Central memory CD4-positive, alpha-beta T cell (primary cell): ENCODE measurements around the gene EFL1.
A peak's percentile ranks its signal among the peaks of the same experiment; 100 is the strongest.
"Not testable (repeated sequence)": the region's sequence is repeated elsewhere in the genome, so short reads cannot be mapped to it uniquely, and the experiment has no call there.

ENCODE experiments used
- DNase-seq: peaks from one replicate; pipeline ENCODE4 v3.0.0; 2022

EFL1 gene

DNA sequence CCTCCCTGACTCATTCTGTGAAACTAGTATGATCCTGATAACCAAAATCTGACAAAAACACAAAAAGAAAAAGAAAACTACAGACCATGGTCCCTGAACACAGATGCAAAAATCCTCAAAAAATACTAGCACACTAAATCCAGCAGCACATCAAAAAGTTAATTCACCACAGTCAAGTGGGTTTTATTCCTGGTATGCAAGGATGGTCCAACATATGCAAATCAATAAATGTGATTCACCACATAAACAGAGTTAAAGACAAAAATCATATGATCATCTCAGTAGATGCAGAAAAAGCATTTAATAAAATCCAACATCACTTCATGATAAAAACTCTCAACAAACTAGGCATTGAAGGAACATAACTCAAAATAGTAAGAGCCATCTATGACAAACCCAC, 12.9 kb upstream of the EFL1 start:
- DNase-seq = no peak

DNA sequence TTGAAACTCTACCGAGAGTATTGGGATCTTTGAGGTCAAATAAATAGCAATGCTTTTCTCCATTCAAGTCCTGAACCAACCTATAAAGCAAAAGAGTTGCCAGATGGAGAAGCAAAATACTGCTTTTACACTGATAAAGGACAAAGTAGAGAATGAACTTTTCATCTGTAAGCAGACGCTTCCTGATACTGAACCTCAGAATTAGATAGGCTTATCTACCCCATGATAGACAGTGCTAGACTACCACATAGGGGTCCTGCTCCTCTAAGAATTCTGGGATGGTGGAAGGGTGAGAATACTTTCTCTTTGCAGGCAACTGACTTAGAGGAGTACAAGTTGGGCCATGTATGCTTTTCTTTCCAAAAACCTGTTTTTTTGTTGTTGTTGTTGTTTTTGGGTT, 9.6 kb upstream of the EFL1 start:
- DNase-seq = no peak

DNA sequence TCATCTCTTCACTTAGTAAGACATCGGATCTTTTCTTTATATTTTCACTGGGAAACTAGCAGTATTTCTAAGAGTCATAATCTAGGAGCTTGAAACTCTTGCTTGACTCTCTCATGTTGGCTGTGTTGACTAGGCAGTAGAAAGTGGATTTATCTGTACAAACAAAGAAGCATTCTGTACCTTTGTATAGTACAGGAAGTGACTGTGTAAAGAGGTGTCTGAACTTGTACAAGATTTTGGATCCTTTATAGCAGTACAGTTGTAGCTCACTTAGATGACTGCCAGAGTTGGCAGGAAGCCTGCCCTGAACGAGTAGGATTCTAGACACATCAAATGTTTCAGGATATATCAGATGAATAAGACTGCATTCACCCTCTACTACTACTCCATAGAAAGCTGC, 5.9 kb upstream of the EFL1 start:
- DNase-seq = not testable (repeated sequence)

DNA sequence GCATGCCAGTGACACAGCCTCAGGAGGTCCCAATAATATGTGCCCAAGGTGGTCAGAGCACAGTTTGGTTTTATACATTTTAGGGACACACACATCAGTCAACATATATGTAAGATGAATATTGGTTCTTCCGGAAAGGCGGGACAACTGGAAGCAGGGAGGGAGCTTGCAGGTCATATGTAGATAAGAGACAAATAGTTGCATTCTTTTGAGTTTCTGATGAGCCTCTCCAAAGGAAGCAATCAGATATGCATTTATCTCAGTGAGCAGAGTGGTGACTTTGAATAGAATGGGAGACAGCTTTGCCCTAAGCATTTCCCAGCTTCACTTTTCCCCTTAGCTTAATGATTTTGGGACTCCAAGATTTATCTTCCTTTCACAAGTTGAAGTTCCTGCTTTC, 4.6 kb upstream of the EFL1 start:
- not testable (repeated sequence) for DNase-seq

DNA sequence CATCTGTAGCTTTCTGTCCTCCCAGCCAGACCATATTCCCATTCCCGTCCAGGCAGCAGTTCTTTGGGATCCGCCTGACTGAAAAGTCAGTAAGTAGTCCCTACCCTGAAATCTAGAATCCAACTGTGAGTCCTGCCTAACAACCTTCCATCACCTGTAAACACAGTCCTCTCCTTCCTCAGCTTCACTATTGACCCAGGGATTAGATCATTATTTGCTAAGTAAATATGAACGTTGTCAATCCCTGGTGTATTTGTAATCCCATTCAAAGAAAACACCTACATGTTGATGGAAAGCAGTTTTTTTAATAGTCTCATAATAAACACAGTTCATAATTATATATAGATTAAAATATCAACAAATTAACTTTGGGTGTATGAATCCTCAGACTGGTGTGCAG, 816 bp upstream of the EFL1 start:
- DNase-seq = no peak

DNA sequence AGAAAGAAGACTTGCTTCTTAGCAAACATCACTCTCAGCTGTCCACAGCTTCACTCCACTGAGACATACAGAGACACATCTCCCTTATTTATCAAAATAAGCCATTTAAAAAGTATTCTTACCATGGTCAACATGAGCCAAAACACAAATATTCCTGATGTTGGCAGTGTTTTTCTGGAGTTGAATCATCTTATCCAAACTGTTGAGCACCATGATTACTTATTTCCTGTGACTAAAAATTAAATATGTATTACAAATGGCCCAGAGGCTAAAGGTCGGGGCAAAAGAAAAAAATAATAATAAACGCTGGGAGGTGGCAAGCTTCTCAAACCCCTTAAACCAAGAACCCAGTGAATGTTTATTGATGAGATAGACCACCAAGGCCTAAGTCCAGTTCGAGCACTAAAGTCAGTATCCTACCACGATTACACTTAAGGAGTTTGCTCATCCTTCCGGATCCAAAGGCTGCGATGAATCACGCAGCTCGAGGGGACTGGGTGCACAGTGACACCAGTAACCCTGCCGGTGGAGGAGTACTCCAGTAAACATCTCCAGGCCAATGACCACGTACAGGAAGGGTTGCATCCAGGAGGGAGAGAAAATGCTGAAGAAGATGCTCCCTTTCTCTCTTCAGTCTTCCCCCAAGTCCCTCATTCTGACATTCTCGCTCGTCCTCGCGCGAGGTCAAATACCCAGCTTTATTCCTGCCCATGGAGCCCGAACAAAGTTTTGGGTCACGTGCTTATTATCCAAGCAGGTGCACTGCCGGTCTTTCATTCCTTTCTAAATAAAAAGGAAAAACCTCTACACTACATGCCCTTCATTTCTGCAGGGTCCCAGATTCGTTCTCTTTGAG, 740 bp downstream of the EFL1 start:
- DNase-seq = not testable (repeated sequence)

DNA sequence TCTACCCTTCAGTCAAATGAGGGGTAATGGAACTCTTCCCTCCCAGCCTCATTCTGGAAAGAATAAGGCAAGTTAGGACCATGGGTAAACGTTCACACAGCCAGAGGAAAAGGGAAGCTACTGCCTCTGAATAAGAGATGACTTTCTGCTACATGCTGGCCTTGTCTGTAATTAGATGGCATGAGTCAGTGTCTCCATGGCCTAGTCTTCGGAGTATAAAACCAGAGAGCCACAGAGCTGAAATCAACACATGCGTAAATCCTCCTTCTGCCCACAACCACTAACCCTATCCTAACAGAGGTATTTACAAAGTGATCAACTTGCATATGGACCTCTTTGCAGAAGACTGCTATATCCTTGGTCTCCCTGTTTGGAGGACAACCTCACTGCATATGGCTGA, 14.3 kb downstream of the EFL1 start:
- not testable (repeated sequence) for DNase-seq

DNA sequence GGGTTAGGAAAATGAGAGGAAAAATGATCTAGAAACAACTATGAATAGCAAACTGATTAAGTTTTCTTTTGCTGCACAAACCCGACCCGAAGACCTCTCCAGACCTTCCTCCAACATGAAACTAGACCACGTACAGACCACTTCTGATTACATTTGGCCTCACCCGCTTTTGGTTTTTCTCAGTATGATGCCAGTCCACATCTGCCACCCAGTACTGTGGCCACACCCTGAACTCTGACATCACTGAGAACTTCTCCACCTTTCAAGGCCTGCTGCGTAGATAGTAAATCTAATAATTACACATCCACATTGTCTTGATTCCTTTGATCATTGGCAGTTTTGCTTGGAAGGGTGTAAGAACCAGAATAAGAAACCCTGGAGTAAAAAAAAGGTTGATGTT, 16.6 kb downstream of the EFL1 start:
- not testable (repeated sequence) for DNase-seq

DNA sequence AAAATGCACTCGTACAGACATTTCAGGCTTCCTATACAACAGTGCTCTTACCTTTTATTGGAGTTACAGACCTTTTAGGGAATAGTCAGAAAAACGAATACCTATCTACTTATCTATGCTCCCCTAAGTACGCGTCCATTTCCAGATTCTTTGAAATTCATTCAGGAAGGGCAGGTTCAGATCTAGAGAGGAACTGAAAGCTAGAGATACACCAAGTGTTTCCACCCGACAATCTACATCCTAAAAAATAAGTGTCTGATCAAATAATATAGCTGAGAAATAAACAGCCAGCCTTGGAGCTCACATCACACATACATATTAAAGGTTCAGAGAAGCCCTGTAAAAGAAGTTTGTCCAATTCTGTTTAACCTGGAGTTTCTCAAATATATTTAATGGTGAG, 18.9 kb downstream of the EFL1 start:
- DNase-seq = not testable (repeated sequence)

DNA sequence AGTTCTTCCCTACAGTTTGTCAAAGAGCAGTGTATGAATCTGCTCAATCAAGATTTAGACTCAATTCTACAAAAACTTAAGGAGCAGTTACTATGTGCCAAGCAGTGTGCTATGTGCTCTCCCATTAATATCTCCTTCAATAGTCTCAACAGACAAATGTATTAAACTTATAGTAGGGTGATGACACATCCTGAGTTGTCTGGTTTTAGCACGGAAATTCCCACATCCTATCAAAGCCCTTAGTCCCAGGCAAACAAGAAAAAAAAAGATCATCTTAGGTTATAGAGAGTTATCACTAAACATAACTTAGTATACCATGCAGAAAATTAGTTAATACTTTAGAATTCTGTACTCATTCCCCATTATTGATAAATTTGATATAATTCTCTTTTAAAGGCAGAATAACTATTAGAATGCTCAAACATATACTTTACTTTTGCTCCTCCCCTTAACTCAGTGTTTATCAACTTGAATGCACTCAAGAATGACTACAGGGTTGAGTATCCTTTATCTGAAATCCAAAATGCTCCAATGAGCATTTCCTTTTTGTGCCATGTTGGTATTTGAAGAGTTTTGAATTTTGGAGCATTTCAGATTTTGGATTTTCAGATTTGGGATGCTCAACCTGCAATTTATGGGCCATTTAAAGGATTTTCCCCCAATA, 20.6 kb downstream of the EFL1 start:
- DNase-seq = not testable (repeated sequence)

DNA sequence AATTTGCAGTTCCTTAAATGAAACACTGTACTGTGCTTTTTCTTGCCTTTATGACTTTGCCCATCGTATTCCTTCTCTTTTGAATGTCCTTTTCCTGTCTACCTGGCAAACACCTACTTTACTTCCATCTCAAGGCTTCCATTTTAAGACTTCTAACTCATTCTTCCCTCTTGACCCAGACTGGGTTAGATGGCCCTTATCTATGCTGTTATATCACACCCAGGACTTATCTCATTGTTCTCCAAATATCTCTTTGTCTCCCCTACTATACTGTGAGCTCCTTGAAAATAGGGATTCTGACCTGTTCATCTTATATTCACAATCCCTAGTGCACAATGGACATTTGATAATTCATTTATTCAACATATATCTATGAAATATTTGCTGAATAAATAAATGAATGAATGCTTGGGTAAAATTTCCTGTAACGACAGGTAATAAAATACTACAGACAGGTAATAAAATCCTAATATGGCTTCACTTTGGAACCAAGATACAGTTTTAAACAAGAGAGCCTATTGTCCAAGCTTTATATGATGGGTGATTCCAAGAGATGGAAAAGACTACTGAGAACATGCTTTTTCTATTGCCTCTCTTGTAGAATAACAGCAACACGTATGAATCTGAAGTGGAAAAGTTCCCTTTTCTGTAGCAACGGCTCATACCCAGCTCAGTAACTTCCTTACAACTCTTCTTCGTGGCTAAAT, 22.7 kb downstream of the EFL1 start:
- DNase-seq = no peak

DNA sequence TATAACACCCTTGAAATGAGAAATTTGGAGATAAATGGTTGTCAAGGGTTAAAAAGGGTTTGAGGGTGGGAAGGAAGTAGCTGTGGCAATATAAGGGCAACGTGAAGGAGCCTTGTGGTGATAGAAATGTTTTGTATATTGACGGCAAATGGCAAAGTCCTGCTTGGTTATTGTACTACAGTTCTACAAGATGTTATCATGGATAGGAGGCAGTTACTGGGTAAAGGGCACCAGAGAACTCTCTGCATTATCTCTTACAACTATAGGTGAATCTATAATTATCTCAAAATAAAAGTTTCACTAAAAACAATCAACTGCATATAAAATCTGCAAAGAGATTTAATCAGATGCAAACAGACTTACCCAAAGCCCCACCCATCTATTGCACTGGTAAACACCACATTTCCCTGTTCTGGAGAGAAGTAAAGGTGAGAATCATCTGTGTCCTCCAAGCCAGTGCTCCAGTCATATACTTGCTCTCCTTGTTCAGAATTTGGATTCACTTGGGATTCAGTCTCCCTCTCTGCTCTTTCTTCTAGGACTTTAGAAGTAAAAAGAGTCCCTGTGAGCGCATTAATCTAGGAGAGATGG, 24.5 kb downstream of the EFL1 start:
- DNase-seq = not testable (repeated sequence)

DNA sequence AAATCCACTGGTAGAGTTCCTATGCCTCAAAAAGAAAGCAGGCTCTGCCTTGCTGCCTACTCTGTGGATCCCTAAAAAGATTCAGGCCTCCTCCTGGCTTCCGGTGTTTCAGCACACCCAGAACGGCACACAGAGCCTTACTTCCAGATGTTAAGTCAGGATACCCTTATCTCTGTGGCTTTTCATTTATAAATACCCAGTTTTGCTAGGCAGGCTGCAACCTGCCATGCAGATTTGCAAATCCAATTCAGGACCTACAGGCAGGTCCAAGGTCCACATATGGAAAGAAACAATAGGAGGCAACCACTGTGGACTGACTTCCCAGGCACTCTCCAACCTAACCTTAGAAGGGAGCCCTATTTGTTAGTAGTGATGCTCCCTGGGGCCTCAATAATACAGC, 30.7 kb downstream of the EFL1 start:
- no peak for DNase-seq

DNA sequence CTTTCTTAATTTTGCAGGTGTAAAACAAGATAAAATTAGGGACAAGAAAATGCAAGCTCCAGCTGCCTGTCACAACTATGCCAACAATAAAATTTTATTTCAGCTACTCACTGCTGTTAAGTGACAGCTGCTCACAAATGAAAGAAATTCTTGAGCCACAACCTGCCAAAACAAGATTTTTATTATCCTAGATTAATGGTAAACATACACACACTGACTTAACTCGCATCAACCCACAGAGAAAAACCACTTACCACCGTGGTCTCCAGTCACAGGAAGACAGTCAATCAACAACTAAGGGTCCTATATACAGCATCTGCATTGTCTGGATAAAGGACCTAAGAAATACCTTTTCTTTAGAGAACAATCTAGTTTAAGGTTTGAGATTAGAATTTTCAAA, 31.3 kb downstream of the EFL1 start:
- no peak for DNase-seq

DNA sequence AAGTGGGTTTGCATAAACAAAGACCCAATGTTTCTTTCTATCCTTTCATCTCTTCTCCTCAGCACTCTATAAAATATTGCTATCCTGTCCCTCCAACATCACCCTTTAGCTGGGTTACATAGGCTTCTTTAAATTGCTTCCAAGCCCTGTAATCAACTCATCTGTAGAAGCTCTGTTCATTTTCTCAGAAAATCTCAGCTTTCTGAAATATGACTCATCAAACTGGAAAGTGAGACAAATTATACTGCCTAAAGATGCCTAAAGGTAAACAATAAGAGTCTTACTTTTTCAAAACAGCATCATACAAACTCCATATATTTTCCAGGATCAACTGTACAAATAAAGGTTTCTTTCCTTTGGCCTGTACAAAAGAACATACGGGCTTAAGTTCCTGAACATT, 33.8 kb downstream of the EFL1 start:
- DNase-seq = no peak

DNA sequence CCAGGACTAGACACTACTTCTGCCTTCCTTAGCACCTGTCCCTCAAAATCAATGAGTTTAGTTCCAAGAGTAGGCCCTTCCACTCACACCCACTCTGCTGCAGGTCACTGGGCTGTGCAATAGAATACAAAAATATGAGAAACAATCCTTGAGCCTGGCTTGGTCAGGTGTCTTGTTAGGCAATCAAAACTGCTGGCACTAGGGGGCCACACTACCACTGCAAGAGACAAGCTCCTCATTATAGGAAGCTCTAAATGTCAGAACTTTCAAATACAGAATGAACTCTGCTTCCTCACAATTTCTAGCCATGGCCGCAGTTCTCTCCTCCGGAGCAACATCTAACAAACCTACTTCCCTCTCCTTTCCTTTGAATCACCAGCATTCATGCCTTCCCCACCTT, 41.0 kb downstream of the EFL1 start:
- peak; percentile 3 for DNase-seq

DNA sequence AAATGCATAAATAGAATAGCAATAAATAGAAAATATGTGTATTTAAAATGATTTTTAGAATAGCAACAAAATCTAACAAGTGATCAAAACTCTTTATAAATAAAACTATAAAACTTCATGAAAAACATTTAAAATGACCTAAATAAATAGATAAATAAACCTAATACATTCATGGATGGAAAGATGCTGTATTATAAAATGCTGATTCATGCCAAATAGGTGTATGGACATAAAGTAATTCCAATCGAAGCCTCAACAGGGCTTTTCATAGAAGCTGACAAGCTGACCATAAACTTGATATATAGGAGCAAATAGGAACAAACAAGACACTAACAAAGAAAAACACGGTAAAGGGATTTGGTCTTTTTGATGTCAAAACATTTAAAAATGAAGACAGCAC, 46.4 kb downstream of the EFL1 start:
- DNase-seq = not testable (repeated sequence)

DNA sequence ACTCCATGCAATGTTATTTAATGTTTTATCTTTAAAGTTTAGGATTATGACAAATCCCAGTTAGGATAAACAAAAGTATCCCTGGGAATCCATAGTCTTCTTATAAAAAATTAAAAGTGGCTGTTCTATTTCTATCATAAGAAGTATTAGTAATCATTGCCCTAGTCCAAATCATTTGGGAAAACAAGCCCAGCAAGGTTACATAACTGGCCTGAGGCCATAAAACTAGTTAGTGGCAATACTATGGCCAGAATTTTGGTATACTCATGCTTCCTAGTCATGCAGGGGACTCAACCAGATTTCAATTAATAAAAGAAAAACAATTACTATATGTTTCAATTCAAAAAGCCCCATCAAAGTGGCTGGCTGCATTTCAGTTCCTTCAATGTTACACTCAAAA, 50.3 kb downstream of the EFL1 start:
- DNase-seq = not testable (repeated sequence)

DNA sequence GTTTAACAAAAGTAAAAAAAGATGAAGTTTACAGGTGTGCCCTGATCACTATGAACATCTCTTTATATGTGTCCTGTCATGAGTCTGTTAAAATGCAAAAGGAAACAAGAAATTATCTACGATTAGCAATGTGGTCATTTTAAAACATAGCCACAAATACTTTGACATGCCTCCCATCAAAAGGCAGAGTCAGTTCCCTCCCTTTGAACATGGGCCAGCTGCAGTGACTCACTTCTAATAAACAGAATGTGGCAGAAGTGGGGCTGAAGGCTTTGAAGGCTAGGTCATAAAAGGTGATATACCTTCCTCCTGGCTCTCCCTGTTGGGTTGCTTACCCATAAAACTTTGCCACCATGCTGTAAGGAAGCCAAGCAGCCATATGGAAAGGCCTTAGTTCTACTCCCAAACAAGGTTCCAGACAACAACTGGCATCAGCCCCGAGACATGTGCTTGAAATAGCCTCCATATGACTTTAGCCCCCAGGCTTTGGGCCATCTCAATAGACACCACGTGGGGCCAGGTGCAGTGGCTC, 52.4 kb downstream of the EFL1 start:
- DNase-seq = not testable (repeated sequence)

DNA sequence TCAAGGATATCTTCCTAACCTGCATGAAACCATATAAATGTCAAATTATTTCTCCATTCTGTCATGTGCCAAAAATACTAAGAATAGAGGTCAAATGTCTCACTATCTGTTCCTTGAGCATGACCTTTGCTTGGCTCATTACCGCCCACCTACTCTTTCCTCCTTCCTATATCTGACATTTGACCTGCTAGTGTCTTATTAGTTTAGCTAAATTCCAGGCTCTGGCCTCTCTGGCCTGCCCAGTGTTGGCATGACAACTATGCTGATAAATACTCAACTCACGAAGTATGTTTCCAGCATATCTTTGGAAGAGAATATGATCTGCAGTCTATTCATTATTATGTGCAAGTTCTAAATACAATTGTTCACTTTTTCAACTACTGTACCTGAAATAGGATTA, 58.0 kb downstream of the EFL1 start:
- DNase-seq = not testable (repeated sequence)

DNA sequence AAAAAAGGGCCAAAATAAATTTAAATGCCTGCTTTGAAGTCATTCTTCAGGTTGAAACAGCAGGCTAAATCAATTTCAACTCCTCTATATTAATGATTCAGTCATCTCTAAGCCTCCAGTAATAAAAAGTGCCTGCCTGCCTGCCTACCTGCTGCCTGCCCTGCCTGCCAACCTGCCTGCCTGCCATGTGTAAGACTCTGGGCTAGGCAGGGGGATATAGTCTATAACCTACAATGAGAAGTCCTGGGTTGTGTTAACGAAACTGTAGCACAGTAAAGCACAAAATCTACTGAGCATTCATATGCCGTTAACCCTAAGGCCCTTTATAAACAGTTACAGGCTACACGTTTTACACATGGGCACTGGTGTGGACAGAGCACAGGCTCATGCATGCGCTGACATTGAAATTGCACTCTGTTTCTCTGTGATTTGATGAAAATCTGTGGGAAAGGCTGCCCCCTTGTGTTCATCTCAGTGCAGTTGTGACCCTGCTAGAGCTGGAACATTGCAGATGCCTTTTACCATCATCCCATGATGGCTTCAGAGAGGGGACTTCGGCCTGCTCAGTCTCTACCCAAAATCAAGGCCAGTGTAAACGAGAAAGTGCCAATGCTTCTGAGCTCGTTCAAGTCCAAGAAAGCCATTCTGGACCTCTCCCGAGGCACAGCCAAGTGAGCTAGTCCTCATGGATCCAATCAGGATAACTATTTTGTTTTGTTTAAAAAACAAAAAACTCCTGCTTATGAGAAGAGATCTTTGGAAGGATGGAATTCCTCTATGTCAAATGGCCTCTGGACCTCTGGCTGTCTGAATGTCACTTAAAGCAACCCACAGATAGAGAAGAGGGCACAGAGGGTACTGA, 64.6 kb downstream of the EFL1 start:
- DNase-seq = peak; percentile 21

DNA sequence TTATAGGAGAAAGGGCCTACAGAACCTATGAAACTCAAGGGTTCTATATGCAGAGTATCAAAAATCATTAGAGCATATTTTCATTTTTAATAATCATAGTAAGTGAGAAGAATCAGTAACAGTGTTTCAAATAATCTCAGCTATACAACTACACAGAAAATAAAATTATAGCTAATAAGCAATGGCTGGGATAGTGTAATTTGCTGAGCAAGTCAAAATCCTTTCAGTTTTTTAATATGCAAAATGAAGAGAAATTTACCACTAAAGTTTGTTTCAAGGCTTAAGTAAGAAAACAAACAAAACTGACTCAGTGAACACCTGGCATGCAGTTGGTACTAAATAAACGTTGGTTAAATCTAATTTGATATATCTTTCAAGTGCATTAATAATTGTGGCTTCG, 66.2 kb downstream of the EFL1 start:
- no peak for DNase-seq
